Erythroblast (primary cell): ENCODE results near the gene ATAD3C.

Experiments used
- GATA1 ChIP-seq: IDR thresholded peaks from 2 replicates; pipeline ENCODE4 v1.6.1; 2011; ENCODE audit warnings: low read depth, mild to moderate bottlenecking, control low read depth, low read length, moderate library complexity
- POLR2A ChIP-seq: IDR thresholded peaks from 2 replicates; pipeline ENCODE4 v1.6.1; 2011; ENCODE audit warnings: mild to moderate bottlenecking, low read length

GRCh38 chr1:1507305-1507704 lies 57.8 kb downstream of the ATAD3C start:
- no peak for TF ChIP-seq POLR2A
- TF ChIP-seq GATA1, result no peak
